ENCODE measurements around the gene BPIFB3.

The BPIFB3 gene

DNA sequence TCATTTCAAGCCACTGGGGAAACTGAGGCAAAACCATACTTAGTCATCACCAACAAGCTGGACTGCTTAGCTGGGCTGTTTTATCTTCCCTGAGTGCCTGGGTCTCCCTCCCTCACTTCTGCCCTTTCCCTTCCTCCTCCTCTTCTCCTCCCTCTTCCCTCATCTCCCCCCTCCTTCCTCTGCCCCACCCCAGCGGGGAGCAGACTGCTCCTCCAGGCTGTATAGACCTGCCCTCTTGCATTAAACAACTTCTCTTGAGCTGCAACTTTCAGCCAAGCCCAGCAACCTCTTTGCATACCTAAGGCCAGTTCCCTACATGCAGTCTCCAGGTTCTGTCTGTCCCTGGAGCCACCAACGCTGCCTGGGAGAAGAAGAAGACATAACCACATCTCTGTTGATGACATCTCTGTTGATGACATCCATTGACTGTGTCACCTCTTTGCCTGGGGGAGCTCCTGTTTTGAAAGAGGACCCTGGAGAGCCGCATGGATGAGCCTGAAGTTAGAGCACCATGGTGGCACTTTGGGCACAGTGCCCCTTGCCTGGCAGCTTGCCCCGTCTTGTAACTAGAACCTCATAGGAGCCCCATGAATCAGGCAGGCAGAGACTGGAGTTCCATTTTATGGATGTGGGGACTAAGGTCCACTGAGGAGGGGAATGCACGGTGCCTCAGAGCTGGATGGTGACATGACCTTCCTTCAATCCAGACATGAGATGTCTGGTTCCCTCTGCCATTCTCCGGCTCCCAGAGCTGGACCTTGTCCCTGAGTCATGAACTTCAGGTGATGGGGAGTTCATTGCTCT is 30.1 kb upstream of the BPIFB3 start:
- Histone ChIP-seq H3K27me3 (ENCODE audit: control insufficient read depth in 5 of 5, insufficient read depth in 4 of 5, low read length in 5 of 5) (peaks cover 0 to 23% (median 8%) of the 10 kb centered on the region in 5 donors), H3K4me3 (ENCODE audit: low read depth in 1 of 5, low read length in 5 of 5) (no peak overlapping the region), H3K9me3 (ENCODE audit: control insufficient read depth in 5 of 5, low read length in 5 of 5) (peaks cover 0 to 3% (median 0%) of the 10 kb centered on the region in 5 donors), H3K36me3 (ENCODE audit: control insufficient read depth in 5 of 5, insufficient read depth in 5 of 5, low read length in 5 of 5) (no peaks in the 10 kb centered on the region), H3K9ac (ENCODE audit: low read length in 5 of 5) (no peak overlapping the region), H3K4me1 (ENCODE audit: control insufficient read depth in 5 of 5, insufficient read depth in 5 of 5, low read length in 5 of 5) (no peaks in the 10 kb centered on the region), H3K27ac (ENCODE audit: low read depth, low read length) (no peak overlapping the region)

- Histone ChIP-seq H3K4me1 (ENCODE audit: control insufficient read depth in 5 of 5, insufficient read depth in 5 of 5, low read length in 5 of 5) (no peaks in the 10 kb centered on the region), H3K27ac (ENCODE audit: low read depth, low read length) (no peak overlapping the region), H3K27me3 (ENCODE audit: control insufficient read depth in 5 of 5, insufficient read depth in 4 of 5, low read length in 5 of 5) (peaks cover 0 to 23% (median 12%) of the 10 kb centered on the region in 5 donors), H3K4me3 (ENCODE audit: low read depth in 1 of 5, low read length in 5 of 5) (no peak overlapping the region), H3K36me3 (ENCODE audit: control insufficient read depth in 5 of 5, insufficient read depth in 5 of 5, low read length in 5 of 5) (no peaks in the 10 kb centered on the region), H3K9ac (ENCODE audit: low read length in 5 of 5) (no peak overlapping the region), H3K9me3 (ENCODE audit: control insufficient read depth in 5 of 5, low read length in 5 of 5) (peaks cover 0 to 3% (median 0%) of the 10 kb centered on the region in 5 donors)
Observed at GRCh38 chr20:33024243-33024560, 29.5 kb upstream of the BPIFB3 start.

GRCh38 chr20:33024609-33025317 is 28.9 kb upstream of the BPIFB3 start:
- Histone ChIP-seq H3K4me1 (ENCODE audit: control insufficient read depth in 5 of 5, insufficient read depth in 5 of 5, low read length in 5 of 5) (no peaks in the 10 kb centered on the region), H3K27ac (ENCODE audit: low read depth, low read length) (no peak overlapping the region), H3K36me3 (ENCODE audit: control insufficient read depth in 5 of 5, insufficient read depth in 5 of 5, low read length in 5 of 5) (no peaks in the 10 kb centered on the region), H3K27me3 (ENCODE audit: control insufficient read depth in 5 of 5, insufficient read depth in 4 of 5, low read length in 5 of 5) (peaks cover 0 to 23% (median 15%) of the 10 kb centered on the region in 5 donors), H3K9me3 (ENCODE audit: control insufficient read depth in 5 of 5, low read length in 5 of 5) (peaks cover 0 to 3% (median 0%) of the 10 kb centered on the region in 5 donors), H3K9ac (ENCODE audit: low read length in 5 of 5) (no peak overlapping the region), H3K4me3 (ENCODE audit: low read depth in 1 of 5, low read length in 5 of 5) (no peak overlapping the region)

DNA sequence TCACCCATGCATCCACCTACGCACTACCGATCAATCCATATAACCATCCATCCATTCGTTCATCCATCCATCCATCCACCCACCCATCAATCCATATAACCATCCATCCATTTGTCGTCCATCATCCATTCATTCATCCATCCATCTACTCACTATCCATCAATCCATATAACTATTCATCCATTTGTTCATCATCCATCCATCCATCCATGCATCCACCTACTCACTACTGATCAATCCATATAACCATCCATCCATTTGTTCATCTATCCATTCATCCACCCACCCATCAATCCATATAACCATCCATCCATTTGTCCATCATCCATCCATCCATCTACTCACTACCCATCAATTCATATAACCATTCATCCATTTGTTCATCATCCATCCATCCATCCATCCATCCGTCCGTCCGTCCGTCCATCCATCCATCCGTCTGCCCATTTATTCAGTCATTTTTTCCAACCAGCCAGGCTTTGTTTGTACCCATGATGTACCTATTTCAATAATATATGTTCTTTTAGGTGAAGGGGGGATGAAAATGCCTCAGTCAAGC is 28.3 kb upstream of the BPIFB3 start:
- H3K27ac ChIP-seq (ENCODE audit: low read depth, low read length) = no peak overlapping the region
- H3K27me3 ChIP-seq (ENCODE audit: control insufficient read depth in 5 of 5, insufficient read depth in 4 of 5, low read length in 5 of 5) = peaks cover 0 to 21% (median 17%) of the 10 kb centered on the region in 5 donors
- no peak overlapping the region for H3K4me3 ChIP-seq (ENCODE audit: low read depth in 1 of 5, low read length in 5 of 5)
- no peaks in the 10 kb centered on the region for H3K4me1 ChIP-seq (ENCODE audit: control insufficient read depth in 5 of 5, insufficient read depth in 5 of 5, low read length in 5 of 5)
- H3K36me3 ChIP-seq (ENCODE audit: control insufficient read depth in 5 of 5, insufficient read depth in 5 of 5, low read length in 5 of 5) = no peaks in the 10 kb centered on the region
- H3K9me3 ChIP-seq (ENCODE audit: control insufficient read depth in 5 of 5, low read length in 5 of 5) = peaks cover 0 to 3% (median 0%) of the 10 kb centered on the region in 5 donors
- no peak overlapping the region for H3K9ac ChIP-seq (ENCODE audit: low read length in 5 of 5)

GRCh38 chr20:33026072-33026778 is 27.5 kb upstream of the BPIFB3 start:
- Histone ChIP-seq H3K4me3 (ENCODE audit: low read depth in 1 of 5, low read length in 5 of 5) (no peak overlapping the region), H3K27ac (ENCODE audit: low read depth, low read length) (no peak overlapping the region), H3K36me3 (ENCODE audit: control insufficient read depth in 5 of 5, insufficient read depth in 5 of 5, low read length in 5 of 5) (no peaks in the 10 kb centered on the region), H3K27me3 (ENCODE audit: control insufficient read depth in 5 of 5, insufficient read depth in 4 of 5, low read length in 5 of 5) (peaks cover 0 to 20% (median 12%) of the 10 kb centered on the region in 5 donors), H3K9ac (ENCODE audit: low read length in 5 of 5) (no peak overlapping the region), H3K4me1 (ENCODE audit: control insufficient read depth in 5 of 5, insufficient read depth in 5 of 5, low read length in 5 of 5) (no peaks in the 10 kb centered on the region), H3K9me3 (ENCODE audit: control insufficient read depth in 5 of 5, low read length in 5 of 5) (peaks cover 0 to 3% (median 0%) of the 10 kb centered on the region in 5 donors)

GRCh38 chr20:33026779-33027759 is 26.6 kb upstream of the BPIFB3 start:
- no peaks in the 10 kb centered on the region for H3K4me1 ChIP-seq (ENCODE audit: control insufficient read depth in 5 of 5, insufficient read depth in 5 of 5, low read length in 5 of 5)
- no peak overlapping the region for H3K27ac ChIP-seq (ENCODE audit: low read depth, low read length)
- peaks cover 0 to 20% (median 11%) of the 10 kb centered on the region in 5 donors for H3K27me3 ChIP-seq (ENCODE audit: control insufficient read depth in 5 of 5, insufficient read depth in 4 of 5, low read length in 5 of 5)
- H3K9me3 ChIP-seq (ENCODE audit: control insufficient read depth in 5 of 5, low read length in 5 of 5) = peaks cover 0 to 3% (median 0%) of the 10 kb centered on the region in 5 donors
- H3K36me3 ChIP-seq (ENCODE audit: control insufficient read depth in 5 of 5, insufficient read depth in 5 of 5, low read length in 5 of 5) = no peaks in the 10 kb centered on the region
- no peak overlapping the region for H3K4me3 ChIP-seq (ENCODE audit: low read depth in 1 of 5, low read length in 5 of 5)
- H3K9ac ChIP-seq (ENCODE audit: low read length in 5 of 5) = no peak overlapping the region

DNA sequence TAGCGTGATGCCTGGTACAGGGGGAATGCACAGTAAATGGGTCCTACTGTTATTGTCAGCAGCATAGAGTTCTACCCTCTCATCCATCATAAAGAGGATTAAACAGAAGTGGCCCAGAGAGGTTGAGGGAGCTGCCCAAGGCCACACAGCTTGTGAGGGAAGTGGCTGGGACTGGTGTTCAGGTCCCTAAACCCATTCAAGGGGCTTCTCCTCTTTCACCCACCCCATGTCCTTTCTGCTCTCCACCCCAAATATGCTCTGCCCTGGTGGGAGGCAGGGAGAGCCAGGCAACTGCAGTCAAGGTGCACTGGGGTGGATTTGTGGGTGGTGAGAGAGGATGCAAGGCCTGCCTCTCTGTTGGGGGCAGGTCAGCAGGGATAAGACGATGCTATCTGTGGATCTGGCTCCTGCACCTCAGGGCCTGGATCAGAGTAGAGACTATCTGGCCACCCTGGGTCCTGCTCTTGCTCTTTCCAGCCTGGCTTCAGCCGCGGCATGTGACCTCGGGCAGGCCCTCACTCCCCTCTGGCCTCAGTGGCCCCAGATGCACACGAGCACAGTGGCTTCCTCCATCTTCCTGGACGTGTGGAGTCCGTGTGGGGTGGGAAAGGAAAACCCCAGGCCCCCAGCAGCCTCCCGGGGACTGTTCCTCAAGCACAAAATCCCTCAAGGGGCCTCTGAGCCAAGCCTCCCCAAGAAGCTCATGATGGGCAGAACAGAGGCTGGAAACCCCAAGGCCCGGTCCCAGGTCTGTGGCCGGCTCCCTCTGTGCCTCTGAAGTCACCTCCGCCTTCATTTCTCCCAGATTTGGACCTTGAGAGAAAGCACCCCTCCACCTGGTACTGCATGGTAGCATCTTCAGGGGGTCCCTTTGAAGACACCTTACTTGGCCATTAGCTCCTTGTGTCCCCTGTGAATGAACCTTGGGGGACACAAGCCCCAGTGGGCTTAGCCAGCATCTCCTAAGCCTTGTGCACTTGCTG is 25.6 kb upstream of the BPIFB3 start:
- H3K36me3 ChIP-seq (ENCODE audit: control insufficient read depth in 5 of 5, insufficient read depth in 5 of 5, low read length in 5 of 5) = no peaks in the 10 kb centered on the region
- H3K4me3 ChIP-seq (ENCODE audit: low read depth in 1 of 5, low read length in 5 of 5) = no peak overlapping the region

DNA sequence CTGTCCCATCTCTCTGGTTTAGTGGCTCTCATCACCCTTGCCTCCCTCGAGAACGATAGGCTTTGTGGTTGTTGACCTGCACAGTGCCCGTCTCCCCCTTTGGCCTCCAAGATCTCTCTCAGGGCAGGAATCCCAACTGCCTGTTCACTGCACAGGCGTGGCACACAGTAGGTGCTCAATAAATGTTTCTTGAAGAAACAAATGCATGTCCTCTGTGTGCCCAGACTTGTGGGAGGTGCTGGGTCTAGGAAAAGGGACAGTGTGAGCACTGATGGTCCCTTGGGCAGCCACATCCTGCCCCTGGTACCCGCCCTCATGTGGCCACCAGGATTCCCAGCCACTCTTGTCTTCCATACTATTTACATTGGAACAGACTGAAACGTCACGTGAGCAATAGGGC is 24.8 kb upstream of the BPIFB3 start:
- peaks cover 0 to 20% (median 11%) of the 10 kb centered on the region in 5 donors for H3K27me3 ChIP-seq (ENCODE audit: control insufficient read depth in 5 of 5, insufficient read depth in 4 of 5, low read length in 5 of 5)
- no peak overlapping the region for H3K9ac ChIP-seq (ENCODE audit: low read length in 5 of 5)
- H3K36me3 ChIP-seq (ENCODE audit: control insufficient read depth in 5 of 5, insufficient read depth in 5 of 5, low read length in 5 of 5) = no peaks in the 10 kb centered on the region
- H3K4me1 ChIP-seq (ENCODE audit: control insufficient read depth in 5 of 5, insufficient read depth in 5 of 5, low read length in 5 of 5) = no peaks in the 10 kb centered on the region
- peaks cover 0 to 11% (median 5%) of the 10 kb centered on the region in 5 donors for H3K9me3 ChIP-seq (ENCODE audit: control insufficient read depth in 5 of 5, low read length in 5 of 5)
- H3K4me3 ChIP-seq (ENCODE audit: low read depth in 1 of 5, low read length in 5 of 5) = no peak overlapping the region
- no peak overlapping the region for H3K27ac ChIP-seq (ENCODE audit: low read depth, low read length)

More for the DNA sequence above, 25.6 kb upstream of the BPIFB3 start:
- Histone ChIP-seq H3K27me3 (ENCODE audit: control insufficient read depth in 5 of 5, insufficient read depth in 4 of 5, low read length in 5 of 5) (peaks cover 0 to 20% (median 11%) of the 10 kb centered on the region in 5 donors), H3K9ac (ENCODE audit: low read length in 5 of 5) (no peak overlapping the region), H3K4me1 (ENCODE audit: control insufficient read depth in 5 of 5, insufficient read depth in 5 of 5, low read length in 5 of 5) (no peaks in the 10 kb centered on the region), H3K27ac (ENCODE audit: low read depth, low read length) (no peak overlapping the region), H3K9me3 (ENCODE audit: control insufficient read depth in 5 of 5, low read length in 5 of 5) (peaks cover 0 to 6% (median 2%) of the 10 kb centered on the region in 5 donors)
